ENCODE results near the gene PPP1R12C.

The PPP1R12C gene

GRCh38 chr19:55088543-55089341, 28.7 kb downstream of the PPP1R12C start:
- no peak for FAIRE-seq

GRCh38 chr19:55088021-55088451, 29.4 kb downstream of the PPP1R12C start:
- no peak for FAIRE-seq

DNA sequence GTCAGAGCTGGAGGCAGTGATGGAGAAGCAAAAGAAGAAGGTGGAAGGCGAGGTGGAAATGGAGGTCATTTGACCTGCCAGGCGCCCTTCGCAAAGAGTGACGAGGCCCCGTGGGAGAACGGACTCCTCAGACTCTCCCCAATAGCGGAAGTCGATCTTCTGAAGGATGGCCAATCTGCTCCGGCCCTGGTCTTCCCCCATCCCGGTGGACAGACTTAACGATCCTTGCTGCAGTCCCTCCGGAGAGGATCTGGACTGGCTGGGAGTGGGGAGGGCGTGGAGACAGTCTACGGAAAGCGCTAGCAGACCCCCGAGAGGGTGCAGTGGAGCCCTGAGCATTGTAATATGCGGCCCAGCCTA, 29.9 kb downstream of the PPP1R12C start:
- FAIRE-seq = no peak

DNA sequence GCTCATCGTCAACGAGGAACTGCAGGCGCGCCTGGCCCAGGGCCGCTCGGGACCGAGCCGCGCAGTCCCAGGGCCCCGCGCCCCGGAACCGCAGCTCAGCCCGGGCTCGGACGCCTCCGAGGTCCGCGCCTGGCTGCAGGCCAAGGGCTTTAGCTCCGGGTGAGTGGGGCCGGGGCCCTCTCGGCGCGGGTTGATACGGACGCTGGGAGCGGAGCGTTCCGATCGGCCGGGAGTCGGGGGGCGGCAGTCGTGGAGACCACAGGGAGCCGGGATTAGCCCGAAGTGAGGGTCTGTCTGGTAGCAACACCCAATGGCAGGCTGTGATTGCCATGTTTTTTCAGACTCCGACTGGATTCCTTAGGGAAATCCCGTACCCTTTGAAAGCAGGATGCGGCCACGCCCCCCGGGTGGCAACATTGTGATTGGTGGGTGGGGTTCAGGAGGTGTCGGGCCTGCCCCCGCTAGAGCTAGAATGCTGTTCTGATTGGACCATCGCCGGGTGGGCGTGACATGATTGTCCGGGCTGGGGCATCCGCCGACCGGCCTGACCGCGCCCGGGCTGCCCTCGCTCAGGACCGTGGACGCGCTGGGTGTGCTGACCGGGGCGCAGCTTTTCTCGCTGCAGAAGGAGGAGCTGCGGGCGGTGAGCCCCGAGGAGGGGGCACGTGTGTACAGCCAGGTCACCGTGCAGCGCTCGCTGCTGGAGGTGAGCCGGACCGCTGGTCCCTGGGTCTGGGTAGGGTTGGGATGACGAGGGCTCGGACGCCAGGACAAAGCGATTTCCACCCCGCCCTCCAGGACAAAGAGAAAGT, 30.5 kb downstream of the PPP1R12C start:
- FAIRE-seq = no peak

- FAIRE-seq = no peak
These were observed 31.3 kb downstream of the PPP1R12C start for GRCh38 chr19:55085923-55086715.

DNA sequence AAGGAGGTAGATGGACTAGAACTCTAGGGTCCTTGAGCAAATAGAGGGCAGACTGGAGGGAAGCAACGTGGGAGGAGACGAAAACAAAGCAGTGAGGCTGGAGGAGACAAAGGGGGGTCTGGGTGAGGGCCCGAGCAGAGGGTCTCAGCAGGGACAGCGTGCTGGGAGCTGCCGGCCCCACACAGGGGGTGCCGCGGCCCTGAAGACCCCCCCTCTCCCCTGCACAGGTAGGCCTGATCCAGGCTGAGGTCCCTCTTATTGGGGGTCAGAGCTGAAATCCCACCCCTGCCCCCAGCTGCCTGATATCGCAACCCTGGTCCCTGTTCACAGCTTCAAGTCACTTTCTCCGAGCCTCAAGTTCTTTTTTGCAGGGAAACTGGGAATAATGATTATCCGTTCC, 33.0 kb downstream of the PPP1R12C start:
- no peak for FAIRE-seq

DNA sequence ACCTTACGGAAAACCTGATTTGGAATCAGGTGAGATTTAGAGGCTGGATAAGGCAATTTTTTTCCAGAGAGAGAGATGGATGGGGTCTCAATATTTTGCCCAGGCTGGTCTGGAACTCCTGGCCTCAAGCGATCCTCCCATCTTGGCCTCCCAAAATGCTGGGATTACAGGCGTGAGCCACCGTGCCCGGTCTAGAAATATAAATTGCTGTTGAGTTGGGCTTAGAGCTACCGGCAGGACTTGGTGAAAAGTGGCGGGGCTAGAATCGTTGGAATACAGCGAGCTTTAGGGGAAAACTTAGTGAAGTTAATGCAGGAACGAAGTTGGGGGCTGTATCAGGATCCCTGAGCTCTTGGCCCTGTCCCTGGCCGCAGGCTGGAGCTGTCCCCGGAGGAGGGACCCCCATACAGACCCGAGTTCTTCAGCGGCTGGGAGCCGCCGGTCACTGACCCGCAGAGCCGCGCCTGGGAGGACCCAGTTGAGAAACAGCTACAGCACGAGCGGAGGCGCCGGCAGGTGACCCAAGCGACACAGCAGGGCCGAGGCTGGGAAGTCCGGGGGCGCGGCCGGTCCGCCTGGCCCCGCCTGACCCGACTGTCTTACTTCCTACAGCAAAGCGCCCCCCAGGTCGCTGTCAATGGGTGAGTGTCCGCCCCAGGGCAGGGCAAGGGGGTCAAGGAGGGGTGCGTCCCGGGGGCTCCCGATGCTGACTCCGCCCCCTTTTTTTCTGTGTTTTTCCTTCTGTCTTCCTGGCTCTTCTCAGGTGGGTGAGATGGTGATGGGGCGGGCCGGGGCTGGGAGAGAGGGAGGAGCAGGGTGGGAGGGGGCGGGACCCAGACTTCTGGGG, 34.2 kb downstream of the PPP1R12C start:
- no peak for FAIRE-seq

- no peak for FAIRE-seq
These were observed 35.2 kb downstream of the PPP1R12C start for GRCh38 chr19:55082020-55082851.

GRCh38 chr19:55081770-55082019, 35.7 kb downstream of the PPP1R12C start:
- no peak for FAIRE-seq

GRCh38 chr19:55080968-55081769, 36.3 kb downstream of the PPP1R12C start:
- no peak for FAIRE-seq

DNA sequence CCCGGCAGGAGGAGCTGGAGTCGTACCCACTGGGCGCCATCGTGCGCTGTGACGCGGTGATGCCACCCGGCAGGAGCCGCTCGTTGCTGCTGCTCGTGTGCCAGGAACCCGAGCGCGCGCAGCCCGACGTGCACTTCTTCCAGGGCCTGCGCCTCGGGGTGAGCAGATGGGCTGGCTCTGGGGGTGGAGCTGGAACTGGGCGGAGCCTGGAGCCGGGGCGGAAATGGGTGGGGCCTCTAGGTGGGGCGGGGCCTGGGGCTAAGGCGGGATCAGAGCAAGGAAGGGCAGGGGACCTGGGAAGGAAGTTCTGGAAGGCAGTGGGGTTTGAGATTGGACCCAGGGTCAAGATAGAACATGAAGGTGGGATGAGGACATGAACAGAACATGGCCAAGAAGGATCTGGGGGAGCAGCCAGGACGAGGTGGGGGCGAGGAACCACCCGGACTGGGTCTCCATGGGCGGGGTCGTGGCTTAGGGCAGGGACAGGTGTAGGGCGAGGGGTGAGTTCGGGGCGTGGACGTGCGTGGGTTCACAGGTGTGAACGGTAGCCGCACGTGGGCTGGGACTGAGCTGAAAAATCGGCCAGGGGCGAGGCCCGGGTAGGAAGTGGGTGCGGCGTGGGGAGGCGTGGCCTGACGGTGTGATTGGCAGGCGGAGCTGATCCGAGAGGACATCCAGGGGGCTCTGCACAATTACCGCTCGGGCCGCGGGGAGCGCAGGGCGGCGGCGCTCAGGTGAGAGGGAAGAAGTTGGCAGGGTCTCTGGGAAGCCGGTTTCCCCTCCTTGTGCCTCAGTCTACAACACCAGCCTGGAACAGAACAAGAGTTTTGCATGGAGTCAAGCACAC, 37.1 kb downstream of the PPP1R12C start:
- no peak for FAIRE-seq

DNA sequence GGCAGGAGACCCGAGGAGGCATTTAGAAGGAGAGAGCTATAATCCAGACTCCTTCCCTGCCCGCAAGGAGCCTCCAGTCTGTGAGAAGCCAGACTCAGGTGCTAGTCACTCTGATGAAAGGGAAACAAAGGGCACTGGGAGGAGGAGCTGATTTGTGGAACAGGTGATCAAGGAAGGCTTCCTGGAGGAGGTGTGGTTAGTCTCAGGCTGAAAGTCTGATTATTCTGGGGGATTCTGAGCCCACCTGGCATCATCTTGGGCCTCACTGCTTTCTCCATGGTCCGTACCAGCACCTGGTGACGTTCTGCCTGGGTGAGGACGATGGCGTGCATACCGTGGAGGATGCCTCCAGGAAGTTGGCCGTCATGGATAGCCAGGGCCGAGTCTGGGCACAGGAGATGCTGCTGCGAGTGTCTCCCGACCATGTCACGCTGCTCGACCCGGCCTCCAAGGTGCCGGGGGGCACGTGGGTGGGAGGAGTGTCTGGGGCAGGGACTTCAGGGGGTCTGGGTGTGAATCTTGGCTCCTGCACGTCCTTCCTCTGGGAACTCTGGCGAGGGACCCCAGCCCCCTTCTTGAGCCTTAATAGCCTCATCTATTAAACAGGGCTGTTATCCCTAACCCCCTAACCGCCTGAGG, 37.9 kb downstream of the PPP1R12C start:
- no peak for FAIRE-seq

DNA sequence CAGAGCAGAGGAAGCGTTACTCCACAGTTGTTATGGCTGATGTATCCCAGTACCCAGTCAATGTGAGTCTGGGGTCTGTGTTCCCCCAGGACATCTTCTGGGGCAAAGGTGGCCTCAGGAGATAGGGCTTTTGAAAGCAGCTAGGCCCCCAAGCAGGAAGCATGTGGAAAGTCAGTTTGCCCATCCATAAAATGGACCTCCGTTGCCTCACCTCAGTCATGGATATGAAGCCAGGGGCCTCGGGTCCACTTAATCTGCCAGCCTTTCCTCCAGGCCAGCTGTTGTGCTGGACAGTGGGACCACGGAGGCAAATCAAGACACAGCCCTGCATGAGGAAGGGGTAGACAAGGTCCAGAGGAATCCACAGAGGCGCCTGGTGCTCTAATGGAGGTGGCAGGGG, 38.4 kb downstream of the PPP1R12C start:
- no peak for FAIRE-seq

GRCh38 chr19:55077106-55077505, 40.3 kb downstream of the PPP1R12C start:
- FAIRE-seq = no peak

GRCh38 chr19:55076321-55076720, 41.1 kb downstream of the PPP1R12C start:
- no peak for FAIRE-seq

DNA sequence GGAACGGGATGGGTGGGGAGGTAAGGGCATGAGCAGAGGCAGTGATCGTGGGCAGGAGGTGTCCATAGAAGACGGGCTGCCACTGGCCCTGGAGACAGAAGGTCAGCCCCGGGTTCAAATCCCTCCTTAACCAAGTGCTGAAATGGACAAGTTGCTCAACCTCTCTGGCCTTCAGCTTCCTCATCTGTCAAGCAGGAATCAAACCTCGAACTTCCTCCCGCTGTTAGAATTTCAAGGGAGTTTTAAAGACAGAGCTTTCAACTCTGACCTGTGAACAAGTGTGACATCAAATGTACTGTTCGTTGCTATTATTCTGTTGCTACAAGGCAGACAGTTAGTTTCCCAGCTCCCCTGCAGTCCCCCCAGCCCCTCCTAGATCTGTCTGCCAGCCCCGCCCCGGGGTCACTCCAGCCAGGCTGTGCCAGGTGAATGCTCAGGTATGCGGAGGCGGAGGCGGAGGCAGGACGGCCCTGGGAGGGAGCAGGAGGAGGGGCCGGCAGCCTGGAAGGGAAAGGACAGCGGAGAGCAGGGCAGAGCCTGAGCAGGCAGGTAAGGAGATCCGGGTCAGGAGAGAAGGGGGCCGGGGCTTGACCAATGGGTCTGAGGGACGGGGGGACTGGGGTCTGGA, 42.0 kb downstream of the PPP1R12C start, which contains the start of gene EPS8L1:
Gene EPS8L1, plus strand, starts transcription at position 499 of the 628 bp plus-strand sequence. CDS start 576 bp downstream, outside the sequence.
- FAIRE-seq = no peak

- no peak for FAIRE-seq
These were observed 45.5 kb downstream of the PPP1R12C start for GRCh38 chr19:55071913-55072312.

DNA sequence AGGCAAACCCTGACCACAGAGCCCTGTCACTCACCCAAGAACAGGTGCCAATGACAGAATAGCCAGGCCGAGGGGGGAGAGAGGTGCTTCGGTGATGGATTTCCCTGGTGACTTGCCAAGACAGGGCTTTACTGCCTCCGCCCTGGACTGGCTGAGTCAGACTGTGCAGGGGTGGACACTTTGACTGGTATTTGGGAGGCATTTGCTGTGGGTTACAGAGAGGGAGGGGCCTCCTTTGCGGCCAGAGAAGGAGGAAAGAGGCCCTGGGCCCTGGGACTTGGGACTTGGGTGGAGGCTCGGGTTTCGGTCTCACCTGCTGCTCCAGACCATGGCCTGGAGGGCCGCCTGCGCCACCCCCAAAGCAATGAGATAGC, 46.3 kb downstream of the PPP1R12C start:
- no peak for FAIRE-seq
